Measurements from ENCODE around the gene NAXE. TPM values are rescaled to one million over a fixed set of nuclear protein-coding genes. Genes with fewer than 3 reads are reported as not detected.

The NAXE gene
- 94.2 and 117 TPM in 2 replicates for total RNA-seq
- polyA plus RNA-seq = 198 and 218 TPM in 2 replicates

DNA sequence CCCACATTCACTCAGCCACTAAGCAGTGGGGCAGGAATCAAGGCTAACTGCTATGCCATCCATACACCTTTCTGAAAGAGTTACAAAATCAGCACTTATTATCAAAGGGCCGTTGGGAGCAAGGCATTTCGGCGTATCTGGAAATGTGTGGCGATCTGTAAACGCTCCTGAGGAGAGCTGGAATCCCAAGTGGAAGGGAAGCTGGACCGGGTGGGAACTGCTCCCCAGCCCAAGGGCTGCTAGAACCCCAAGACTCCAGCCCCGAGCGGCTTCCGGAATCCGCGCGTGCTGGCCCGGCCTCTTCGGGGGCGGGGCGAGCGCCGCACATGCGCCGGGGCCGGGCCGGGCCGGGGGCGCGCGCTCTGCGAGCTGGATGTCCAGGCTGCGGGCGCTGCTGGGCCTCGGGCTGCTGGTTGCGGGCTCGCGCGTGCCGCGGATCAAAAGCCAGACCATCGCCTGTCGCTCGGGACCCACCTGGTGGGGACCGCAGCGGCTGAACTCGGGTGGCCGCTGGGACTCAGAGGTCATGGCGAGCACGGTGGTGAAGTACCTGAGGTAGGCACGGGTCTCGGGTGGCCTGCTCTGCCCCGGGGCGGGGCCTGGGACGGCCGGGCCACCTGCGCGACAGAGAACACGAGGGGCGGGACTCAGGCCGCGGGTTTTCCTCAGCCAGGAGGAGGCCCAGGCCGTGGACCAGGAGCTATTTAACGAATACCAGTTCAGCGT is at the start of gene NAXE:
Gene NAXE (plus strand): TSS at position 345 of the 726 bp plus-strand sequence. CDS start 29 bp downstream, at position 374.
- peaks cover 12% of the 10 kb centered on the region for H3K79me2 ChIP-seq
- H2AFZ ChIP-seq = peak within 1 kb of the TSS; percentile 94
- H3K27me3 ChIP-seq = no peaks in the 10 kb centered on the region
- H4K20me1 ChIP-seq (ENCODE audit: insufficient read depth, poor library complexity, severe bottlenecking) = no peaks in the 10 kb centered on the region
- H3K9me2 ChIP-seq (replicated peaks; ENCODE audit: insufficient read depth) = no peaks in the 10 kb centered on the region
- H3K27ac ChIP-seq = peak within 1 kb of the TSS; percentile 92
- peak within 1 kb of the TSS; percentile 91 for H3K4me2 ChIP-seq
- WGBS (ENCODE audit: low lambda C conversion rate, missing lambda C conversion rate) = 2% methylated on average over 49 of the region's 60 CpGs
- H3K9me3 ChIP-seq (ENCODE audit: low read depth) = no peaks in the 10 kb centered on the region
- no peaks in the 10 kb centered on the region for H3K36me3 ChIP-seq (replicated peaks; ENCODE audit: insufficient read depth, low read depth)
- TF ChIP-seq EZH2phosphoT487 (IDR thresholded peaks at IDR 0.05; ENCODE audit: low read depth, severe bottlenecking, unreplicated experiment) = no peak
- TF ChIP-seq EZH2 (IDR thresholded peaks at IDR 0.05; ENCODE audit: borderline replicate concordance) = no peak
- DNase-seq (ENCODE audit: low spot score) = peak; percentile 91
- peak within 1 kb of the TSS; percentile 98 for H3K4me3 ChIP-seq
- H3K4me1 ChIP-seq (ENCODE audit: insufficient read depth) = peaks cover 3% of the 10 kb centered on the region

DNA sequence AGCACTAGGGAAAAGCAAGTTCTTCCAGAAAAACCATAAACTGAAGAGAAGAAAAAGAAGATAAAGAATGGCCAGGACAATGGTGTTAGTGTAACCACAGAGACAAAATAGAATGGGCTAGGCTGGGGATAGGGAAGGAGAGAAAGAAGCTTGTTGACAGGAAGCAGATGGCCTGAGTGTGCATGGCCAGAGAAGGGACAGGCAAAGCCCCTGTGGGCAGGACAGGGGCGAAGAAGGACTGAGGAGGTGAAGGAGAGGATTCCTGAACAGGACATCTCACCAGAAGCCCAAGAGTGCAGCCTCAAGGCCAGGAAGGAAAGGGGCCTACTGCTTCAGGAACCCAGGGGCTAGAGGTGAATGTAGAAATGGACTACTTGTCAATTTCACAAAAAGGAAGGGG is 48.5 kb upstream of the NAXE start:
- no peaks in the 10 kb centered on the region for H4K20me1 ChIP-seq (ENCODE audit: insufficient read depth, poor library complexity, severe bottlenecking)
- H3K9me3 ChIP-seq (ENCODE audit: low read depth) = no peaks in the 10 kb centered on the region
- no peak overlapping the region for H3K27ac ChIP-seq
- WGBS (ENCODE audit: low lambda C conversion rate, missing lambda C conversion rate) = 86% methylated on average over 1 of the region's 1 CpG
- no peak overlapping the region for H3K4me2 ChIP-seq
- no peak overlapping the region for H3K4me3 ChIP-seq
- H3K4me1 ChIP-seq (ENCODE audit: insufficient read depth) = no peaks in the 10 kb centered on the region
- DNase-seq (ENCODE audit: low spot score) = no peak
- H3K36me3 ChIP-seq (replicated peaks; ENCODE audit: insufficient read depth, low read depth) = no peaks in the 10 kb centered on the region
- H3K79me2 ChIP-seq = no peaks in the 10 kb centered on the region
- H3K27me3 ChIP-seq = no peaks in the 10 kb centered on the region
- TF ChIP-seq EZH2 (IDR thresholded peaks at IDR 0.05; ENCODE audit: borderline replicate concordance) (no peak), EZH2phosphoT487 (IDR thresholded peaks at IDR 0.05; ENCODE audit: low read depth, severe bottlenecking, unreplicated experiment) (no peak)
- TF ChIP-seq, protein P1, sequence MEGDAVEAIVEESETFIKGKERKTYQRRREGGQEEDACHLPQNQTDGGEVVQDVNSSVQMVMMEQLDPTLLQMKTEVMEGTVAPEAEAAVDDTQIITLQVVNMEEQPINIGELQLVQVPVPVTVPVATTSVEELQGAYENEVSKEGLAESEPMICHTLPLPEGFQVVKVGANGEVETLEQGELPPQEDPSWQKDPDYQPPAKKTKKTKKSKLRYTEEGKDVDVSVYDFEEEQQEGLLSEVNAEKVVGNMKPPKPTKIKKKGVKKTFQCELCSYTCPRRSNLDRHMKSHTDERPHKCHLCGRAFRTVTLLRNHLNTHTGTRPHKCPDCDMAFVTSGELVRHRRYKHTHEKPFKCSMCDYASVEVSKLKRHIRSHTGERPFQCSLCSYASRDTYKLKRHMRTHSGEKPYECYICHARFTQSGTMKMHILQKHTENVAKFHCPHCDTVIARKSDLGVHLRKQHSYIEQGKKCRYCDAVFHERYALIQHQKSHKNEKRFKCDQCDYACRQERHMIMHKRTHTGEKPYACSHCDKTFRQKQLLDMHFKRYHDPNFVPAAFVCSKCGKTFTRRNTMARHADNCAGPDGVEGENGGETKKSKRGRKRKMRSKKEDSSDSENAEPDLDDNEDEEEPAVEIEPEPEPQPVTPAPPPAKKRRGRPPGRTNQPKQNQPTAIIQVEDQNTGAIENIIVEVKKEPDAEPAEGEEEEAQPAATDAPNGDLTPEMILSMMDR (IDR thresholded peaks at IDR 0.05; ENCODE audit: poor library complexity) = no peak
- H3K9me2 ChIP-seq (replicated peaks; ENCODE audit: insufficient read depth) = no peaks in the 10 kb centered on the region
- H2AFZ ChIP-seq = no peak overlapping the region

DNA sequence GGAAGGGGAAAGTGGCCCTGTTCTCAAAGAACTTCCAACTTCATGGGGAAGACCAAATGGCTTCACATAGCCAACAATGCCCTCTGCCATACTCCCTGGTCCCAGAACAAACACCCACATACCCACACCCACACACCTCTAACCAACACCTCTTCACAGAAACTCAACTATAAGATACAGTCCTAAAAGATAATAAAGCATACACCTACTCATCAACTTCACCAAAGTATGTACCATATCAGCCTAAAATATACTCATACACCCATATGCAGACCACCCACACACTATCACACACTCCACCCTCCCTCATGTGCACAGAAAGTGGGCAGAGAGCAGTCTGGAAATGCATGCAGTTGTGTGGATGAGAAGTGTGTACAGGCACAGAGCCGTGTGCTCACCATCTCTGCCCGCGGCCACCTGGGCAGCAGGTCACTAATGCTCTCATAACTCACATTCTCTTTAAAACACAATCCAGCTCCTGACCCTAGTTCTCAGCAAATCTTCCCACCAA is 46.9 kb upstream of the NAXE start:
- H3K4me1 ChIP-seq (ENCODE audit: insufficient read depth) = no peaks in the 10 kb centered on the region
- no peak for TF ChIP-seq EZH2 (IDR thresholded peaks at IDR 0.05; ENCODE audit: borderline replicate concordance)
- TF ChIP-seq, protein P1 (IDR thresholded peaks at IDR 0.05; ENCODE audit: poor library complexity) = no peak
- TF ChIP-seq EZH2phosphoT487 (IDR thresholded peaks at IDR 0.05; ENCODE audit: low read depth, severe bottlenecking, unreplicated experiment) = no peak
- H3K4me3 ChIP-seq = no peak overlapping the region
- no peak overlapping the region for H3K4me2 ChIP-seq
- no peaks in the 10 kb centered on the region for H4K20me1 ChIP-seq (ENCODE audit: insufficient read depth, poor library complexity, severe bottlenecking)
- 91% methylated on average over 3 of the region's 3 CpGs for WGBS (ENCODE audit: low lambda C conversion rate, missing lambda C conversion rate)
- no peaks in the 10 kb centered on the region for H3K9me2 ChIP-seq (replicated peaks; ENCODE audit: insufficient read depth)
- no peak for DNase-seq (ENCODE audit: low spot score)
- H3K9me3 ChIP-seq (ENCODE audit: low read depth) = no peaks in the 10 kb centered on the region
- H3K79me2 ChIP-seq = no peaks in the 10 kb centered on the region
- no peaks in the 10 kb centered on the region for H3K27me3 ChIP-seq
- H2AFZ ChIP-seq = no peak overlapping the region
- H3K27ac ChIP-seq = no peak overlapping the region
- no peaks in the 10 kb centered on the region for H3K36me3 ChIP-seq (replicated peaks; ENCODE audit: insufficient read depth, low read depth)

DNA sequence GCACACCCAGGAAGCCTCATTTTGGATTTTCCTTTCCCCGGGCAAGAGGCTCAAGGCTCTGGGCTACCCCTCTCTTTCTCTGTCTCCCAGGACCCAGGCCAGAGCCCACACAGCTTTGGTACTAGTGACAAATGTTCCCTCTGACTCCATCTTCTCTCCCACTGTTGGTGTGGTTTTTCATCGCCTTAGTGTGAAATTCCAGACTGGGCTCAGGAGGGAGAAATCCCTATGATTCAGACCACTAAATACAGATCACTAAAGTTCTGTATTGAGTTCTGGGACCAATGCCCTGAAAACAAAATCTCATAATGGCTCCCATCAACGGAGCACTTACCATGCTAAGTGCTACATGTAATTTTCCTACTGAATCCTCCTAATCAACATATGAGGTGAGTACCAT is 45.3 kb upstream of the NAXE start:
- H3K9me2 ChIP-seq (replicated peaks; ENCODE audit: insufficient read depth) = no peaks in the 10 kb centered on the region
- no peaks in the 10 kb centered on the region for H3K36me3 ChIP-seq (replicated peaks; ENCODE audit: insufficient read depth, low read depth)
- no peaks in the 10 kb centered on the region for H3K9me3 ChIP-seq (ENCODE audit: low read depth)
- H2AFZ ChIP-seq = no peak overlapping the region
- no peaks in the 10 kb centered on the region for H4K20me1 ChIP-seq (ENCODE audit: insufficient read depth, poor library complexity, severe bottlenecking)
- H3K4me2 ChIP-seq = no peak overlapping the region
- no peaks in the 10 kb centered on the region for H3K27me3 ChIP-seq
- H3K27ac ChIP-seq = no peak overlapping the region
- H3K79me2 ChIP-seq = no peaks in the 10 kb centered on the region
- TF ChIP-seq EZH2phosphoT487 (IDR thresholded peaks at IDR 0.05; ENCODE audit: low read depth, severe bottlenecking, unreplicated experiment) (no peak), EZH2 (IDR thresholded peaks at IDR 0.05; ENCODE audit: borderline replicate concordance) (no peak)
- TF ChIP-seq, protein P1 (IDR thresholded peaks at IDR 0.05; ENCODE audit: poor library complexity) = no peak
- H3K4me1 ChIP-seq (ENCODE audit: insufficient read depth) = no peaks in the 10 kb centered on the region
- no peak for DNase-seq (ENCODE audit: low spot score)
- 99% methylated on average over 3 of the region's 3 CpGs for WGBS (ENCODE audit: low lambda C conversion rate, missing lambda C conversion rate)
- no peak overlapping the region for H3K4me3 ChIP-seq
